Lung microvascular endothelial cell (primary cell): ENCODE results near the gene SLC28A2. TPM values are rescaled to one million over a fixed set of nuclear protein-coding genes. Genes with fewer than 3 reads are reported as not detected.

Source experiments
- DNase-seq, 2 donors: peaks; one replicate each; pipeline versions ENCODE4 v3.0.0 to v3.0.0-alpha.2; 2010; ENCODE audit warnings: low read depth in 2 of 2
- total RNA-seq: library from RNA; depleted of rRNA; stranded (reverse); fragments of >200 nt; gene quantifications from 2 replicates; pipeline ENCODE4 v1.2.1, GENCODE V29; 2014

The SLC28A2 gene
- total RNA-seq, 1 donor from 2014 or later, result not detected

GRCh38 chr15:45320581-45321205 lies 68.7 kb downstream of the SLC28A2 start:
- DNase-seq, result no peak

GRCh38 chr15:45326280-45326679 lies 74.2 kb downstream of the SLC28A2 start:
- DNase-seq, result no peak

- DNase-seq, result no peak
These were observed 74.7 kb downstream of the SLC28A2 start for GRCh38 chr15:45326741-45327140.

Other genes with a start within 250 kb of the SLC28A2 start
- gene SORD, start 229.0 kb upstream of the SLC28A2 start, total RNA-seq, result 1.4 and 2.8 TPM in 2 replicates
- gene DUOX2, start 138.1 kb upstream of the SLC28A2 start, total RNA-seq, result not detected in 2 replicates
- gene DUOXA2, start 137.9 kb upstream of the SLC28A2 start, total RNA-seq, result not detected in 2 replicates
- gene DUOXA1, start 122.4 kb upstream of the SLC28A2 start, total RNA-seq, result not detected in 2 replicates
- gene DUOX1, start 122.2 kb upstream of the SLC28A2 start, total RNA-seq, result not detected in 2 replicates
- gene SHF, start 64.3 kb upstream of the SLC28A2 start, total RNA-seq, result 2.4 and 3.4 TPM in 2 replicates
- 0.20 and 0.44 TPM in 2 replicates for gene GATM, start 126.3 kb downstream of the SLC28A2 start, total RNA-seq